HL-60/S4 (cell line): ENCODE measurements around the gene GAB4.
"Not testable (repeated sequence)": the region's sequence is repeated elsewhere in the genome, so short reads cannot be mapped to it uniquely, and the experiment has no call there.

Experiments
- in situ Hi-C: fragments of 300-500 bp; cut with MboI; formaldehyde crosslinking; loops from 2 replicates; pipeline ENCODE4 v1.14.3; 2022; ENCODE audit warnings: low sequenced_read_pairs

The GAB4 gene

GRCh38 chr22:16960220-16960883 lies 47.7 kb downstream of the GAB4 start:
- in situ Hi-C loops, result no loop called here

GRCh38 chr22:16959345-16959930 lies 48.6 kb downstream of the GAB4 start:
- in situ Hi-C loops, result no loop called here

- in situ Hi-C loops, result no loop called here
Observed at GRCh38 chr22:16958475-16958874, 49.5 kb downstream of the GAB4 start.

GRCh38 chr22:16957781-16958180 lies 50.2 kb downstream of the GAB4 start:
- in situ Hi-C loops, result no loop called here

GRCh38 chr22:16956290-16956689 lies 51.7 kb downstream of the GAB4 start:
- in situ Hi-C loops, result no loop called here

GRCh38 chr22:16955678-16956210 lies 52.3 kb downstream of the GAB4 start:
- in situ Hi-C loops, result no loop called here

- in situ Hi-C loops, result no loop called here
Observed at GRCh38 chr22:16955081-16955480, 52.9 kb downstream of the GAB4 start.

- in situ Hi-C loops, result no loop called here
Observed at GRCh38 chr22:16954060-16954403, 54.0 kb downstream of the GAB4 start.

- in situ Hi-C loops, result no loop called here
Observed at GRCh38 chr22:16953206-16954059, 54.6 kb downstream of the GAB4 start.

- in situ Hi-C loops, result no loop called here
Observed at GRCh38 chr22:16949561-16949960, 58.5 kb downstream of the GAB4 start.

- in situ Hi-C loops, result no loop called here
Observed at GRCh38 chr22:16937811-16938210, 70.2 kb downstream of the GAB4 start.

GRCh38 chr22:16937209-16937608 lies 70.8 kb downstream of the GAB4 start:
- in situ Hi-C loops, result not testable (repeated sequence)

GRCh38 chr22:16936625-16937024 lies 71.4 kb downstream of the GAB4 start:
- in situ Hi-C loops, result no loop called here

- in situ Hi-C loops, result no loop called here
Observed at GRCh38 chr22:16935209-16935608, 72.8 kb downstream of the GAB4 start.

- in situ Hi-C loops, result no loop called here
Observed at GRCh38 chr22:16933291-16934282, 74.4 kb downstream of the GAB4 start.

GRCh38 chr22:16932577-16932976 lies 75.4 kb downstream of the GAB4 start:
- in situ Hi-C loops, result no loop called here

GRCh38 chr22:16925407-16925966 lies 82.5 kb downstream of the GAB4 start:
- in situ Hi-C loops, result no loop called here

GRCh38 chr22:16922706-16923105 lies 85.3 kb downstream of the GAB4 start:
- in situ Hi-C loops, result no loop called here

GRCh38 chr22:16922076-16922475 lies 85.9 kb downstream of the GAB4 start:
- in situ Hi-C loops, result no loop called here
